ENCODE data around the gene TRIM41.

DNA sequence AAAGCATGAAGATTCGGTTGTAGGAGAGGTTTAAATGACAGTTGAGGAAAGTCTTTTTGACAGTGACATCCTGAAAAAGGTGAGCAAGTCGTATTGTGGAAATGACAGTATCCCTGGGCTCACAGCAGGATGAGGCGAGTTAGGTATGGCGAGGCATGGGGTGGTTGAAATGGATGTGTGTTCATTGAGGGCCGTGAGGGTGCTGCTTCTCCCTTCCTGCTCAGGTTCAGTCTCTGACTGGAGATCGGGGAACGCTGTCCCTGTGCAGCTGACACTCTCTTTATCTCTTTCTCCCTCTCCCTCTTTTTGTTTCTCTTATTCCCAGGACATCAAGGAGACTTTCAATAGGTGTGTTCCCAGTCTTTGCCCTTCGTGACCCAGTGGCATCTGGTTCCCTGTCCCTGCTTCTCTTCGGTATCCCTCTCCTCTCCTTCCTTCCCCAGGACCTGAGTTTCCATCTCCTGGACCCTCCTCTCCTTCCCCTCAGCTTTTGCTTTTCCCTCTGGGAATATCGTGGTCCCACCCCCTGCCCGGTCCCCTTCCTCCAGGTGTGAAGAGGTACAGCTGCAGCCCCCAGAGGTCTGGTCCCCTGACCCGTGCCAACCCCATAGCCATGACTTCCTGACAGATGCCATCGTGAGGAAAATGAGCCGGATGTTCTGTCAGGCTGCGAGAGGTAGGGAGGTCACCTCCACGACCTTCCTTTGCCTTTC lies 10.2 kb downstream of the TRIM41 start:
- TF ChIP-seq POLR2AphosphoS5 (IDR thresholded peaks at IDR 0.05) (no peak), POLR2A (IDR thresholded peaks at IDR 0.05) (no peak)

All from prostate gland (tissue), 1 donor.